IMR-90 (cell line): ENCODE data around the gene FAM163A. TPM values are rescaled to one million over a fixed set of nuclear protein-coding genes. Genes with fewer than 3 reads are reported as not detected.

ENCODE experiments used
- ATAC-seq: fragments of 200-7000 bp; cut with Tn5 transposase; 2 replicates; pipeline ENCODE4 v1.9.1; 2020; ENCODE audit warnings: low read depth, mild to moderate bottlenecking, moderate library complexity
- BruUV-seq: library from RNA; stranded (reverse); fragments of 400-500 nt; replicated peaks from 2 replicates; lab custom pipeline; 2021; lab: Mats Ljungman, UMichigan
- CTCF ChIA-PET: fragments of 300-600 bp; formaldehyde crosslinking; extraction: SDS; loops from one replicate; lab custom pipeline; 2021; ENCODE audit warnings: antibody characterized with exemption; lab: Yijun Ruan, JAX
- POLR2A ChIA-PET: fragments of 300-600 bp; sonication (Branson Sonifier 250); formaldehyde crosslinking; loops from one replicate; lab custom pipeline; 2022; ENCODE audit warnings: antibody characterized with exemption; ENCODE audit not compliant: unreplicated experiment; lab: Charles Lee
- DNase-seq: peaks from one replicate; pipeline ENCODE4 v3.0.0; 2013
- H2AFZ ChIP-seq: replicated peaks from 2 replicates; pipeline ENCODE3; 2013; ENCODE audit warnings: low read length, mild to moderate bottlenecking; ENCODE audit not compliant: poor library complexity
- H2AK5ac ChIP-seq: 2 replicates; pipeline ENCODE4 v1.6.1; 2013; ENCODE audit warnings: low read depth, low read length, inconsistent platforms
- H2AK9ac ChIP-seq: replicated peaks from 2 replicates; pipeline ENCODE3; 2013; ENCODE audit warnings: mild to moderate bottlenecking, low read depth, low read length, moderate library complexity; ENCODE audit not compliant: poor library complexity
- H2BK120ac ChIP-seq: 2 replicates; pipeline ENCODE4 v1.6.1; 2013; ENCODE audit warnings: low read depth, low read length, inconsistent platforms
- H2BK15ac ChIP-seq: 3 replicates; pipeline ENCODE4 v1.6.1; 2013; ENCODE audit warnings: low read depth, low read length, inconsistent platforms
- H2BK20ac ChIP-seq: 2 replicates; pipeline ENCODE4 v1.6.1; 2013; ENCODE audit warnings: low read depth, mild to moderate bottlenecking, inconsistent platforms, low read length, moderate library complexity
- H2BK5ac ChIP-seq: 2 replicates; pipeline ENCODE4 v1.6.1; 2013; ENCODE audit warnings: mild to moderate bottlenecking, low read depth, low read length, inconsistent platforms; ENCODE audit not compliant: poor library complexity, severe bottlenecking
- H3K14ac ChIP-seq: replicated peaks from 2 replicates; pipeline ENCODE4 v1.6.1; 2013; ENCODE audit warnings: low read depth, low read length, inconsistent platforms
- H3K18ac ChIP-seq: 2 replicates; pipeline ENCODE4 v1.6.1; 2013; ENCODE audit warnings: low read depth, low read length, control low read depth
- H3K23ac ChIP-seq: 2 replicates; pipeline ENCODE4 v1.6.1; 2013; ENCODE audit warnings: low read depth, low read length, inconsistent platforms
- H3K27ac ChIP-seq: 2 replicates; pipeline ENCODE4 v1.5.1; 2013; ENCODE audit warnings: mild to moderate bottlenecking, control low read depth, low read length; ENCODE audit not compliant: insufficient read depth
- H3K27me3 ChIP-seq: 2 replicates; pipeline ENCODE4 v1.6.1; 2013; ENCODE audit warnings: low read length; ENCODE audit not compliant: control insufficient read depth, insufficient read depth
- H3K36me3 ChIP-seq: 2 replicates; pipeline ENCODE4 v1.6.1; 2013; ENCODE audit warnings: low read length, mixed read lengths; ENCODE audit not compliant: control insufficient read depth, insufficient read depth
- H3K4ac ChIP-seq: 2 replicates; pipeline ENCODE4 v1.6.1; 2013; ENCODE audit warnings: low read depth, low read length, inconsistent platforms
- H3K4me1 ChIP-seq: 2 replicates; pipeline ENCODE4 v1.6.1; 2013; ENCODE audit warnings: low read length, mixed read lengths; ENCODE audit not compliant: control insufficient read depth, insufficient read depth
- H3K4me2 ChIP-seq: 2 replicates; pipeline ENCODE4 v1.6.1; 2013; ENCODE audit warnings: low read depth, mild to moderate bottlenecking, control low read depth, low read length, moderate library complexity
- H3K4me3 ChIP-seq: 2 replicates; pipeline ENCODE4 v1.5.1; 2013; ENCODE audit warnings: low read depth, mild to moderate bottlenecking, control low read depth, low read length, moderate library complexity; ENCODE audit not compliant: insufficient read depth
- H3K56ac ChIP-seq: 2 replicates; pipeline ENCODE4 v1.6.1; 2013; ENCODE audit warnings: low read length, inconsistent platforms; ENCODE audit not compliant: insufficient read depth; ENCODE audit errors: extremely low read depth
- H3K79me1 ChIP-seq, 2 experiments: 2 replicates each; pipeline ENCODE4 v1.6.1; 2013; ENCODE audit warnings: low read length in 2 of 2, inconsistent platforms in 1 of 2, low read depth in 1 of 2
- H3K9ac ChIP-seq: 2 replicates; pipeline ENCODE4 v1.6.1; 2013; ENCODE audit warnings: low read depth, low read length, control low read depth
- H3K9me1 ChIP-seq: 2 replicates; pipeline ENCODE4 v1.6.1; 2013; ENCODE audit warnings: low read length, inconsistent platforms; ENCODE audit not compliant: insufficient read depth
- H3K9me3 ChIP-seq: 2 replicates; pipeline ENCODE4 v1.6.1; 2013; ENCODE audit warnings: low read length; ENCODE audit not compliant: control insufficient read depth, insufficient read depth
- H4K20me1 ChIP-seq: 2 replicates; pipeline ENCODE4 v1.6.1; 2013; ENCODE audit warnings: low read length, inconsistent platforms; ENCODE audit not compliant: insufficient read depth
- H4K5ac ChIP-seq: 2 replicates; pipeline ENCODE4 v1.6.1; 2013; ENCODE audit warnings: mild to moderate bottlenecking, low read depth, low read length, control low read depth
- H4K8ac ChIP-seq, 2 experiments: 2 replicates each; pipeline ENCODE4 v1.6.1; 2013; ENCODE audit warnings: low read depth in 2 of 2, low read length in 2 of 2, control low read depth in 1 of 2, inconsistent platforms in 1 of 2
- H4K91ac ChIP-seq: 2 replicates; pipeline ENCODE4 v1.6.1; 2013; ENCODE audit warnings: low read depth, low read length, inconsistent platforms; ENCODE audit not compliant: insufficient read depth
- BHLHE40 ChIP-seq: fragments of 150-350 bp; IDR thresholded peaks from 2 replicates; pipeline ENCODE4 v1.6.1; 2016; ENCODE audit warnings: mild to moderate bottlenecking, low read depth, low read length
- CEBPB ChIP-seq: IDR thresholded peaks from 2 replicates; pipeline ENCODE4 v1.6.1; 2012; ENCODE audit warnings: low read depth, low read length, improper control_type of control experiment
- CHD1 ChIP-seq: IDR thresholded peaks from 2 replicates; pipeline ENCODE4 v1.6.1; 2012; ENCODE audit warnings: low read depth, low read length, improper control_type of control experiment
- FOS ChIP-seq: fragments of 150-350 bp; IDR thresholded peaks from 2 replicates; pipeline ENCODE4 v1.6.1; 2016; ENCODE audit warnings: low read depth, low read length
- MAFK ChIP-seq: IDR thresholded peaks from 2 replicates; pipeline ENCODE4 v1.6.1; 2012; ENCODE audit warnings: low read depth, low read length, improper control_type of control experiment
- MAZ ChIP-seq: IDR thresholded peaks from 2 replicates; pipeline ENCODE4 v1.6.1; 2012; ENCODE audit warnings: low read depth, mild to moderate bottlenecking, low read length, improper control_type of control experiment, moderate library complexity, borderline replicate concordance
- MXI1 ChIP-seq: IDR thresholded peaks from 2 replicates; pipeline ENCODE4 v1.6.1; 2012; ENCODE audit warnings: low read depth, mild to moderate bottlenecking, low read length, moderate library complexity, borderline replicate concordance
- NFE2L2 ChIP-seq: fragments of 150-350 bp; IDR thresholded peaks from 2 replicates; pipeline ENCODE4 v1.6.1; 2016; ENCODE audit warnings: low read depth, mild to moderate bottlenecking, low read length
- RAD21 ChIP-seq: IDR thresholded peaks from 2 replicates; pipeline ENCODE4 v1.6.1; 2012; ENCODE audit warnings: low read length, improper control_type of control experiment
- RCOR1 ChIP-seq: IDR thresholded peaks from 2 replicates; pipeline ENCODE4 v1.6.1; 2012; ENCODE audit warnings: mild to moderate bottlenecking, low read length, improper control_type of control experiment; ENCODE audit not compliant: insufficient replicate concordance
- SMC3 ChIP-seq: fragments of 150-350 bp; IDR thresholded peaks from 2 replicates; pipeline ENCODE4 v1.6.1; 2016; ENCODE audit warnings: low read depth, mild to moderate bottlenecking, antibody characterized with exemption, low read length, moderate library complexity
- WGBS, 2 experiments: methylation state at CpG; one replicate each; pipeline versions ENCODE4 v1.1.5 to v1.1.7; 2013; ENCODE audit warnings: missing lambda C conversion rate in 2 of 2; ENCODE audit not compliant: insufficient read length in 1 of 2; ENCODE audit errors: extremely low coverage in 2 of 2; 5-methylcytosine and 5-hydroxymethylcytosine counted together
- dilution Hi-C: fragments of 300-500 bp; cut with HindIII; formaldehyde crosslinking; loops from one replicate; pipeline ENCODE4 v1.14.3; 2018; ENCODE audit warnings: low sequenced_read_pairs; ENCODE audit not compliant: unreplicated experiment
- in situ Hi-C: fragments of 300-500 bp; cut with MboI; formaldehyde crosslinking; loops from 3 replicates; pipeline ENCODE4 v1.14.3; 2019; ENCODE audit warnings: low sequenced_read_pairs, inconsistent platforms, mixed read lengths
- intact Hi-C: fragments of 100-400 bp; cut with micrococcal nuclease; formaldehyde crosslinking; loops from 2 replicates; pipeline ENCODE4 v1.10.0; 2022
- polyA plus RNA-seq, 3 experiments: library from polyadenylated mRNA; depleted of rRNA; stranded (reverse); fragments of >200 nt; gene quantifications; 2 replicates each; pipeline ENCODE4 v1.2.3, GENCODE V29; 2012; ENCODE audit warnings: low replicate concordance in 1 of 3
- total RNA-seq: library from RNA; depleted of rRNA; stranded (reverse); fragments of >200 nt; gene quantifications from 2 replicates; pipeline ENCODE4 v1.2.3, GENCODE V29; 2012
- TF ChIP-seq, protein P1 (sequence below): fragments of 150-350 bp; IDR thresholded peaks from 2 replicates; pipeline ENCODE4 v1.6.1; 2016; ENCODE audit warnings: low read depth, mild to moderate bottlenecking, low read length, moderate library complexity, borderline replicate concordance
- TF ChIP-seq, protein P2 (sequence below): conservative IDR thresholded peaks from 2 replicates; pipeline ENCODE4 v1.5.1; 2012; ENCODE audit warnings: mild to moderate bottlenecking, low read depth, low read length, improper control_type of control experiment
- TF ChIP-seq, protein P3 (sequence below): fragments of 150-350 bp; IDR thresholded peaks from 2 replicates; pipeline ENCODE4 v1.6.1; 2017; ENCODE audit warnings: mild to moderate bottlenecking, antibody characterized with exemption, low read length, low read depth

The FAM163A gene
- total and polyA plus RNA-seq, 2 of the 4 experiments (the other 2 are of a cell fraction) = not detected

DNA sequence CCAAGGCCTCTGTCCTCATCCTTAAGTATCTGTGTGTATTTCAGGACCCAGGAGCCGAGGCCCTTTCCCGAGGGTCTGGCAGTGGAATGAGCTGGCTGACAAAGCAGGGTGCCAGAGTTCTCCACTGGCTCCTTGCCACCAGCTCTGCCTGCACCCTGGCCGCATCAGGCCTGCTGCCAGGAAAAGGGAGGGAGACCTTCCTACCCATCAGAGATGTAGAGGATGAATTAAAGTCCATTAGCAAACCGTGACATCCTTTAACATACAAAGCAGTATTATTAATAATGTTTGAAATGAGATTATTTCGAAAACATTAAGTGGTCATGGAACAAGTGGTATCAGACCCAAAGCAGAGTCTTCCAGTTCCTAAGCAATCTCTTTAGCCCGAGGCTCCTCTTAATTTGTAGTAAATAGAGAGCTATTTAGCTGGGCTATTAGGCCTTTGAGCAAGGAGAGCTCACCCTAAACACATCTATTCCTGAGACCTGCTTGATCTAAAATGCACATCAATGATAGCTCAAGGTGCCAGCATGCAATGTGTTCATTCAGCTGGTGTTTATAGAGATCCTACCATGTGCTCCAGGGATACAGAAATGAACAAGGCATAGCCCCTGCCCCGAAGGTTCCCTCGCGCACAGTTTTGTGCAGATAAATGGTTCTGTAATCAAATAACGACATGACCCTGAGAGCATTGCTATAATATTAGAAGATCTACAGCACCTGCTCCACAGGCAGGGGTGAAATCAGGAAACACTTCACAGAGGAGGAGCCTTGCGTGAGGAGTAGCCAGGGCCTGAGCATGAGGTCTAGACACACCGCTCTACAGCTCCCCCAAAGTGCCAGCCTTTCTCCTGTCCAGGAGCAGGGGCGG is 44.0 kb downstream of the FAM163A start:
- Histone ChIP-seq H3K27me3 (peaks cover 38% of the 10 kb centered on the region), H2BK15ac (no peak overlapping the region), H4K8ac (no peak overlapping the region), H3K4me1 (peaks cover 4% of the 10 kb centered on the region), H4K91ac (no peak overlapping the region), H2BK120ac (no peak overlapping the region), H3K14ac (no peak overlapping the region), H3K27ac (no peak overlapping the region), H3K9ac (no peak overlapping the region), H4K5ac (no peak overlapping the region), H3K23ac (no peak overlapping the region), H3K4ac (no peak overlapping the region), H2BK20ac (no peak overlapping the region), H3K4me2 (no peak overlapping the region), H2AK5ac (no peak overlapping the region), H2AFZ (no peak overlapping the region), H3K4me3 (no peak overlapping the region), H3K56ac (no peak overlapping the region), H3K9me3 (no peaks in the 10 kb centered on the region), H4K20me1 (no peaks in the 10 kb centered on the region), H2AK9ac (no peak overlapping the region), H3K36me3 (no peaks in the 10 kb centered on the region), H3K18ac (no peak overlapping the region), H3K79me1 (no peaks in the 10 kb centered on the region), H2BK5ac (no peak overlapping the region), H3K9me1 (no peaks in the 10 kb centered on the region)
- ATAC-seq (no peak), DNase-seq (no peak)
- intact Hi-C loops = no loop called here
- ChIA-PET POLR2A (no interaction called here), CTCF (interaction anchor here (1.7 kb wide), 1 partner anchor 23 kb away, joined by 5 read pairs; no protein-coding TSS in a partner anchor)
- BruUV-seq = no TSS peak
- 20% methylated on average over 1 of the region's 13 CpGs; no CpG with 5 or more reads in 1 of the 2 experiments for WGBS, 2 experiments
- in situ Hi-C loops = no loop called here
- dilution Hi-C loops = no loop called here
- TF ChIP-seq CEBPB (no peak), MAFK (no peak), FOS (no peak), SMC3 (no peak), NFE2L2 (no peak), RAD21 (no peak), BHLHE40 (no peak), RCOR1 (no peak), CHD1 (no peak), MXI1 (no peak), MAZ (no peak)
- TF ChIP-seq, protein P1, sequence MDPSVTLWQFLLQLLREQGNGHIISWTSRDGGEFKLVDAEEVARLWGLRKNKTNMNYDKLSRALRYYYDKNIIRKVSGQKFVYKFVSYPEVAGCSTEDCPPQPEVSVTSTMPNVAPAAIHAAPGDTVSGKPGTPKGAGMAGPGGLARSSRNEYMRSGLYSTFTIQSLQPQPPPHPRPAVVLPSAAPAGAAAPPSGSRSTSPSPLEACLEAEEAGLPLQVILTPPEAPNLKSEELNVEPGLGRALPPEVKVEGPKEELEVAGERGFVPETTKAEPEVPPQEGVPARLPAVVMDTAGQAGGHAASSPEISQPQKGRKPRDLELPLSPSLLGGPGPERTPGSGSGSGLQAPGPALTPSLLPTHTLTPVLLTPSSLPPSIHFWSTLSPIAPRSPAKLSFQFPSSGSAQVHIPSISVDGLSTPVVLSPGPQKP = no peak
- TF ChIP-seq, protein P2, sequence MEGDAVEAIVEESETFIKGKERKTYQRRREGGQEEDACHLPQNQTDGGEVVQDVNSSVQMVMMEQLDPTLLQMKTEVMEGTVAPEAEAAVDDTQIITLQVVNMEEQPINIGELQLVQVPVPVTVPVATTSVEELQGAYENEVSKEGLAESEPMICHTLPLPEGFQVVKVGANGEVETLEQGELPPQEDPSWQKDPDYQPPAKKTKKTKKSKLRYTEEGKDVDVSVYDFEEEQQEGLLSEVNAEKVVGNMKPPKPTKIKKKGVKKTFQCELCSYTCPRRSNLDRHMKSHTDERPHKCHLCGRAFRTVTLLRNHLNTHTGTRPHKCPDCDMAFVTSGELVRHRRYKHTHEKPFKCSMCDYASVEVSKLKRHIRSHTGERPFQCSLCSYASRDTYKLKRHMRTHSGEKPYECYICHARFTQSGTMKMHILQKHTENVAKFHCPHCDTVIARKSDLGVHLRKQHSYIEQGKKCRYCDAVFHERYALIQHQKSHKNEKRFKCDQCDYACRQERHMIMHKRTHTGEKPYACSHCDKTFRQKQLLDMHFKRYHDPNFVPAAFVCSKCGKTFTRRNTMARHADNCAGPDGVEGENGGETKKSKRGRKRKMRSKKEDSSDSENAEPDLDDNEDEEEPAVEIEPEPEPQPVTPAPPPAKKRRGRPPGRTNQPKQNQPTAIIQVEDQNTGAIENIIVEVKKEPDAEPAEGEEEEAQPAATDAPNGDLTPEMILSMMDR = no peak
- TF ChIP-seq, protein P3, sequence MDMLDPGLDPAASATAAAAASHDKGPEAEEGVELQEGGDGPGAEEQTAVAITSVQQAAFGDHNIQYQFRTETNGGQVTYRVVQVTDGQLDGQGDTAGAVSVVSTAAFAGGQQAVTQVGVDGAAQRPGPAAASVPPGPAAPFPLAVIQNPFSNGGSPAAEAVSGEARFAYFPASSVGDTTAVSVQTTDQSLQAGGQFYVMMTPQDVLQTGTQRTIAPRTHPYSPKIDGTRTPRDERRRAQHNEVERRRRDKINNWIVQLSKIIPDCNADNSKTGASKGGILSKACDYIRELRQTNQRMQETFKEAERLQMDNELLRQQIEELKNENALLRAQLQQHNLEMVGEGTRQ = no peak
